B cell (primary cell): ENCODE results near the gene SPIRE1. TPM values are rescaled to one million over a fixed set of nuclear protein-coding genes. Genes with fewer than 3 reads are reported as not detected.

Experiments used
- ATAC-seq: fragments of 200-7000 bp; cut with Tn5 transposase; one replicate; pipeline ENCODE4 v1.10.0; 2021; ENCODE audit warnings: low read depth, mild to moderate bottlenecking, moderate number of reproducible peaks, moderate library complexity
- CTCF ChIA-PET: fragments of 350-600 bp; sonication (Branson Sonifier 250); formaldehyde crosslinking; loops from one replicate; lab custom pipeline; 2021; ENCODE audit warnings: antibody characterized with exemption, inconsistent platforms; lab: Charles Lee
- POLR2A ChIA-PET: fragments of 350-600 bp; sonication (Branson Sonifier 250); formaldehyde crosslinking; loops from one replicate; lab custom pipeline; 2021; ENCODE audit warnings: antibody characterized with exemption; lab: Charles Lee
- DNase-seq: peaks from one replicate; pipeline ENCODE4 v3.0.0; 2013
- H2AFZ ChIP-seq: 2 replicates; pipeline ENCODE4 v1.6.1; 2012; ENCODE audit warnings: mild to moderate bottlenecking, low read depth, low read length; ENCODE audit not compliant: insufficient read depth, poor library complexity, severe bottlenecking
- H3K27ac ChIP-seq, 2 donors: 1 replicate in 1 of 2; 2 replicates in 1 of 2; pipeline ENCODE4 v1.5.1; 2012 to 2013; ENCODE audit warnings: low read length in 2 of 2, mild to moderate bottlenecking in 2 of 2, moderate library complexity in 1 of 2
- H3K27me3 ChIP-seq, 4 experiments: fragments of 200-600 bp in 1 of 4; sonication (generic) in 1 of 4; replicated peaks in 1 of 4; 1 replicate in 2 of 4; 2 replicates in 2 of 4; pipeline versions ENCODE4 v1.6.1 to v1.7.0; 2013 to 2016; ENCODE audit warnings: low read length in 3 of 4, mild to moderate bottlenecking in 2 of 4, mixed read lengths in 1 of 4, moderate library complexity in 1 of 4; ENCODE audit not compliant: insufficient read depth in 4 of 4, control insufficient read depth in 3 of 4; ENCODE audit errors: control extremely low read depth in 1 of 4
- H3K36me3 ChIP-seq, 2 experiments: replicated peaks in 1 of 2; 1 replicate in 1 of 2; 2 replicates in 1 of 2; pipeline versions ENCODE4 v1.6.1 to v1.7.1; 2013; ENCODE audit warnings: low read length in 1 of 2; ENCODE audit not compliant: insufficient read depth in 2 of 2, control insufficient read depth in 1 of 2; ENCODE audit errors: control extremely low read depth in 1 of 2, extremely low read depth in 1 of 2
- H3K4me1 ChIP-seq, 2 donors: fragments of 200-600 bp in 1 of 2; sonication (generic) in 1 of 2; 1 replicate in 1 of 2; 2 replicates in 1 of 2; pipeline versions ENCODE4 v1.5.1 to v1.6.1; 2013 to 2017; ENCODE audit warnings: low read length in 2 of 2; ENCODE audit not compliant: control insufficient read depth in 2 of 2, insufficient read depth in 2 of 2
- H3K4me2 ChIP-seq: replicated peaks from 2 replicates; pipeline ENCODE3; 2012; ENCODE audit warnings: mild to moderate bottlenecking, low read depth, low read length; ENCODE audit not compliant: poor library complexity, severe bottlenecking
- H3K4me3 ChIP-seq, 5 experiments: fragments of 200-600 bp in 1 of 5; sonication (generic) in 1 of 5; 1 replicate in 3 of 5; 2 replicates in 2 of 5; pipeline versions ENCODE4 v1.5.1 to v1.7.0; 2011 to 2016; ENCODE audit warnings: low read length in 4 of 5, mild to moderate bottlenecking in 4 of 5, low read depth in 2 of 5, control low read depth in 1 of 5, moderate library complexity in 1 of 5; ENCODE audit not compliant: insufficient read depth in 1 of 5; ENCODE audit errors: control extremely low read depth in 1 of 5, extremely low read depth in 1 of 5
- H3K79me2 ChIP-seq: fragments of 200-600 bp; sonication (generic); one replicate; pipeline ENCODE4 v1.6.0; 2016; ENCODE audit warnings: low read length; ENCODE audit not compliant: control insufficient read depth, insufficient read depth
- H3K9ac ChIP-seq: fragments of 200-600 bp; sonication (generic); 2 replicates; pipeline ENCODE4 v1.6.1; 2017; ENCODE audit warnings: mild to moderate bottlenecking, low read length, moderate library complexity
- H3K9me3 ChIP-seq, 3 donors: one replicate each; pipeline versions ENCODE4 v1.6.1 to v1.7.1; 2013; ENCODE audit warnings: low read length in 2 of 3; ENCODE audit not compliant: control insufficient read depth in 2 of 3, insufficient read depth in 1 of 3; ENCODE audit errors: control extremely low read depth in 1 of 3
- H4K20me1 ChIP-seq: 2 replicates; pipeline ENCODE4 v1.6.0; 2012; ENCODE audit warnings: mild to moderate bottlenecking, low read length; ENCODE audit not compliant: insufficient read depth, control insufficient read depth, poor library complexity, severe bottlenecking
- H3K27ac Mint-ChIP-seq: one replicate; pipeline ENCODE4 v1.8.0; 2021; ENCODE audit warnings: mixed read lengths
- H3K27me3 Mint-ChIP-seq: one replicate; pipeline ENCODE4 v1.8.0; 2021; ENCODE audit warnings: mixed read lengths
- H3K4me1 Mint-ChIP-seq: one replicate; pipeline ENCODE4 v1.8.0; 2021; ENCODE audit warnings: mixed read lengths
- H3K4me3 Mint-ChIP-seq: one replicate; pipeline ENCODE4 v1.8.0; 2021; ENCODE audit warnings: mixed read lengths
- H3K9me3 Mint-ChIP-seq: one replicate; pipeline ENCODE4 v1.8.0; 2022; ENCODE audit warnings: mixed read lengths; ENCODE audit not compliant: insufficient read depth
- CTCF ChIP-seq: fragments of 200-600 bp; IDR thresholded peaks from one replicate; pipeline ENCODE4 v1.8.0; 2022; ENCODE audit warnings: antibody characterized with exemption, mild to moderate bottlenecking
- EZH2 ChIP-seq: IDR thresholded peaks from 2 replicates; pipeline ENCODE4 v1.6.1; 2012; ENCODE audit warnings: borderline replicate concordance, low read depth, mild to moderate bottlenecking, moderate library complexity, low read length; ENCODE audit not compliant: insufficient read depth, poor library complexity, severe bottlenecking
- WGBS: methylation state at CpG from one replicate; pipeline ENCODE4 v1.1.5; 2013; ENCODE audit warnings: missing lambda C conversion rate; ENCODE audit not compliant: insufficient coverage; 5-methylcytosine and 5-hydroxymethylcytosine counted together
- intact Hi-C: fragments of 100-400 bp; cut with micrococcal nuclease; formaldehyde crosslinking; loops from one replicate; pipeline ENCODE4 v1.10.0; 2022
- polyA plus RNA-seq: library from polyadenylated mRNA; depleted of rRNA; stranded (reverse); fragments of >200 nt; gene quantifications from 2 replicates; pipeline ENCODE4 v1.2.3, GENCODE V29; 2012
- total RNA-seq, 2 donors: library from RNA; stranded (reverse); fragments of 120-200 nt in 1 of 2; gene quantifications; 1 replicate in 1 of 2; 2 replicates in 1 of 2; pipeline versions ENCODE4 v1.2.3 to v1.2.4, GENCODE V29; 2013 to 2022

Gene SPIRE1
- total and polyA plus RNA-seq, 2 donors (not counting 1 experiment from before 2014, with no cell fraction given): 0.22 to 4.0 TPM

GRCh38 chr18:12452784-12453183 is 205.1 kb downstream of the SPIRE1 start:
- Histone ChIP-seq H3K4me2 (no peak overlapping the region), H3K9ac (no peak overlapping the region), H3K9me3 (no peaks in the 10 kb centered on the region), H3K36me3 (no peaks in the 10 kb centered on the region), H3K27me3 (no peaks in the 10 kb centered on the region), H3K4me3 (no peak overlapping the region), H3K4me1 (no peaks in the 10 kb centered on the region), H4K20me1 (no peaks in the 10 kb centered on the region), H2AFZ (no peak overlapping the region), H3K79me2 (no peaks in the 10 kb centered on the region), H3K27ac (no peak overlapping the region)
- no peak for TF ChIP-seq CTCF
- TF ChIP-seq EZH2: no peak
- DNase-seq (no peak), ATAC-seq (no peak)
- Mint-ChIP-seq H3K4me3 (no peak overlapping the region), H3K27ac (no peak overlapping the region), H3K4me1 (no peaks in the 10 kb centered on the region), H3K9me3 (no peaks in the 10 kb centered on the region), H3K27me3 (no peaks in the 10 kb centered on the region)
- ChIA-PET POLR2A (no interaction called here), CTCF (no interaction called here)
- intact Hi-C loops: no loop called here
- no CpG with 5 or more reads among the region's 3 CpGs for WGBS

GRCh38 chr18:12451428-12451827 is 206.5 kb downstream of the SPIRE1 start:
- H3K27ac Mint-ChIP-seq: no peak overlapping the region
- no peak overlapping the region for H3K4me3 Mint-ChIP-seq
- Histone ChIP-seq H3K9ac (no peak overlapping the region), H2AFZ (no peak overlapping the region), H3K79me2 (no peaks in the 10 kb centered on the region), H3K27ac (no peak overlapping the region), H3K9me3 (no peaks in the 10 kb centered on the region), H4K20me1 (no peaks in the 10 kb centered on the region), H3K27me3 (no peaks in the 10 kb centered on the region), H3K4me1 (no peaks in the 10 kb centered on the region), H3K36me3 (no peaks in the 10 kb centered on the region), H3K4me3 (no peak overlapping the region), H3K4me2 (no peak overlapping the region)
- no peaks in the 10 kb centered on the region for H3K9me3 Mint-ChIP-seq
- ATAC-seq (no peak), DNase-seq (no peak)
- H3K27me3 Mint-ChIP-seq: no peaks in the 10 kb centered on the region
- no peaks in the 10 kb centered on the region for H3K4me1 Mint-ChIP-seq
- intact Hi-C loops: no loop called here
- ChIA-PET POLR2A (interaction anchor here (0.7 kb wide), 1 partner anchor 43 kb away, joined by 5 read pairs; no protein-coding TSS in a partner anchor), CTCF (no interaction called here)
- TF ChIP-seq CTCF (no peak), EZH2 (no peak)
- 67% methylated on average over 3 of the region's 4 CpGs for WGBS
